Type B pancreatic cell (in vitro differentiated cells): ENCODE data around the gene COL9A3. TPM values are rescaled to one million over a fixed set of nuclear protein-coding genes. Genes with fewer than 3 reads are reported as not detected.

ENCODE experiments used
- DNase-seq: peaks from one replicate; pipeline ENCODE4 v3.0.0; 2021; ENCODE audit warnings: mixed read lengths; ENCODE audit not compliant: unreplicated experiment; ENCODE audit errors: extremely low spot score
- H3K27ac Mint-ChIP-seq: 2 replicates; pipeline ENCODE4 v1.8.0; 2021; ENCODE audit warnings: mild to moderate bottlenecking, mixed read lengths
- H3K27me3 Mint-ChIP-seq: 2 replicates; pipeline ENCODE4 v1.8.0; 2021; ENCODE audit warnings: mixed read lengths
- H3K36me3 Mint-ChIP-seq: 2 replicates; pipeline ENCODE4 v1.8.0; 2021; ENCODE audit warnings: mixed read lengths
- H3K4me1 Mint-ChIP-seq: one replicate; pipeline ENCODE4 v1.8.0; 2021; ENCODE audit warnings: mixed read lengths; ENCODE audit not compliant: unreplicated experiment
- H3K4me3 Mint-ChIP-seq: 2 replicates; pipeline ENCODE4 v1.8.0; 2021; ENCODE audit warnings: mild to moderate bottlenecking, mixed read lengths
- H3K9me3 Mint-ChIP-seq: 2 replicates; pipeline ENCODE4 v1.8.0; 2021; ENCODE audit warnings: mixed read lengths
- CTCF ChIP-seq: fragments of 200-600 bp; sonication (generic); conservative IDR thresholded peaks from 2 replicates; pipeline ENCODE4 v1.5.0; 2021; ENCODE audit warnings: antibody characterized with exemption, mild to moderate bottlenecking
- total RNA-seq: library from RNA; stranded (reverse); gene quantifications from 2 replicates; pipeline ENCODE4 v1.2.1, GENCODE V29; 2021; ENCODE audit warnings: low replicate concordance

Gene COL9A3
- total RNA-seq, 1 donor from 2014 or later, result 21.2 TPM

GRCh38 chr20:62828511-62829230 is 11.8 kb downstream of the COL9A3 start:
- no peak overlapping the region for H3K4me3 Mint-ChIP-seq
- no peaks in the 10 kb centered on the region for H3K9me3 Mint-ChIP-seq
- H3K27ac Mint-ChIP-seq, result no peak overlapping the region
- peaks cover 14% of the 10 kb centered on the region for H3K4me1 Mint-ChIP-seq
- no peaks in the 10 kb centered on the region for H3K36me3 Mint-ChIP-seq
- no peak for TF ChIP-seq CTCF
- DNase-seq, result no peak
- H3K27me3 Mint-ChIP-seq, result no peaks in the 10 kb centered on the region

GRCh38 chr20:62829231-62830230 is 12.7 kb downstream of the COL9A3 start:
- H3K4me3 Mint-ChIP-seq, result no peak overlapping the region

GRCh38 chr20:62830251-62830650 is 13.4 kb downstream of the COL9A3 start:
- Mint-ChIP-seq H3K36me3 (no peaks in the 10 kb centered on the region), H3K9me3 (no peaks in the 10 kb centered on the region), H3K27me3 (no peaks in the 10 kb centered on the region), H3K27ac (no peak overlapping the region), H3K4me3 (no peak overlapping the region), H3K4me1 (peaks cover 18% of the 10 kb centered on the region)
- DNase-seq, result no peak
- no peak for TF ChIP-seq CTCF

More at GRCh38 chr20:62829231-62830230, 12.7 kb downstream of the COL9A3 start:
- TF ChIP-seq CTCF, result no peak
- Mint-ChIP-seq H3K36me3 (no peaks in the 10 kb centered on the region), H3K27ac (no peak overlapping the region), H3K9me3 (no peaks in the 10 kb centered on the region), H3K27me3 (no peaks in the 10 kb centered on the region), H3K4me1 (peaks cover 14% of the 10 kb centered on the region)
- no peak for DNase-seq

- H3K27ac Mint-ChIP-seq, result no peak overlapping the region
- peaks cover 23% of the 10 kb centered on the region for H3K4me1 Mint-ChIP-seq
- H3K4me3 Mint-ChIP-seq, result no peak overlapping the region
- no peaks in the 10 kb centered on the region for H3K27me3 Mint-ChIP-seq
- no peak for DNase-seq
- H3K9me3 Mint-ChIP-seq, result no peaks in the 10 kb centered on the region
- TF ChIP-seq CTCF, result no peak
- no peaks in the 10 kb centered on the region for H3K36me3 Mint-ChIP-seq
Observed at GRCh38 chr20:62830821-62831220, 14.0 kb downstream of the COL9A3 start.

GRCh38 chr20:62831361-62831788 is 14.5 kb downstream of the COL9A3 start:
- Mint-ChIP-seq H3K36me3 (no peaks in the 10 kb centered on the region), H3K4me3 (no peak overlapping the region), H3K27ac (no peak overlapping the region), H3K4me1 (peaks cover 23% of the 10 kb centered on the region), H3K9me3 (no peaks in the 10 kb centered on the region), H3K27me3 (no peaks in the 10 kb centered on the region)
- DNase-seq, result no peak
- TF ChIP-seq CTCF, result no peak
